K562 (cell line): ENCODE results near the gene ABHD16A. TPM values are rescaled to one million over a fixed set of nuclear protein-coding genes. Genes with fewer than 3 reads are reported as not detected.

Source experiments
- DMBX1 ChIP-seq: fragments of 250-450 bp; sonication (Bioruptor Pico); IDR thresholded peaks from 2 replicates; pipeline ENCODE4 v1.8.0; 2022; ENCODE audit warnings: inconsistent platforms, mild to moderate bottlenecking, moderate library complexity, borderline replicate concordance
- EP300 ChIP-seq: IDR thresholded peaks from 2 replicates; pipeline ENCODE4 v1.6.1; 2012; ENCODE audit warnings: low read length, improper control_type of control experiment
- FOXM1 ChIP-seq, 2 experiments: fragments of 450-650 bp in 1 of 2; sonication (generic) in 1 of 2; formaldehyde crosslinking in 1 of 2; IDR thresholded peaks; 2 replicates each; pipeline versions ENCODE4 v1.6.1 to v1.9.0; 2017 to 2022; ENCODE audit warnings: low read depth in 2 of 2, mild to moderate bottlenecking in 2 of 2, missing genetic modification reagents in 1 of 2, moderate library complexity in 1 of 2
- HBP1 ChIP-seq: fragments of 450-650 bp; formaldehyde crosslinking; IDR thresholded peaks from 2 replicates; pipeline ENCODE4 v1.4.0; 2022; ENCODE audit warnings: missing genetic modification characterization
- HMBOX1 ChIP-seq: sonication (generic); IDR thresholded peaks from 2 replicates; pipeline ENCODE4 v1.6.1; 2016
- ILF3 ChIP-seq: fragments of 450-650 bp; IDR thresholded peaks from 2 replicates; pipeline ENCODE4 v1.6.1; 2018; ENCODE audit warnings: antibody characterized with exemption, mild to moderate bottlenecking, moderate library complexity, borderline replicate concordance
- L3MBTL2 ChIP-seq: fragments of 450-650 bp; IDR thresholded peaks from 2 replicates; pipeline ENCODE4 v1.6.1; 2016; ENCODE audit warnings: mild to moderate bottlenecking, moderate library complexity
- LEF1 ChIP-seq: fragments of 450-650 bp; IDR thresholded peaks from 2 replicates; pipeline ENCODE4 v1.6.1; 2016; ENCODE audit warnings: mild to moderate bottlenecking
- MCM5 ChIP-seq: fragments of 450-650 bp; IDR thresholded peaks from 2 replicates; pipeline ENCODE4 v1.6.1; 2016; ENCODE audit warnings: low read depth
- MNT ChIP-seq, 2 experiments: fragments of 450-650 bp; conservative IDR thresholded peaks; 2 replicates each; pipeline ENCODE4 v1.6.1; 2017; ENCODE audit warnings: mild to moderate bottlenecking in 2 of 2, moderate library complexity in 2 of 2
- MTA3 ChIP-seq: fragments of 450-650 bp; formaldehyde crosslinking; IDR thresholded peaks from 2 replicates; pipeline ENCODE4 v1.6.1; 2017; ENCODE audit warnings: mild to moderate bottlenecking, borderline replicate concordance
- POLR2H ChIP-seq: IDR thresholded peaks from 2 replicates; pipeline ENCODE4 v1.6.1; 2016; ENCODE audit warnings: missing genetic modification characterization, low read depth, mild to moderate bottlenecking, control low read depth, missing compliant biosample characterization, moderate library complexity
- RNF2 ChIP-seq: sonication (generic); IDR thresholded peaks from 2 replicates; pipeline ENCODE4 v1.6.1; 2016
- SIN3A ChIP-seq, 2 experiments: fragments of 150-350 bp in 1 of 2; IDR thresholded peaks; 2 replicates each; pipeline ENCODE4 v1.6.1; 2011 to 2016; ENCODE audit warnings: borderline replicate concordance in 2 of 2, low read depth in 2 of 2, low read length in 2 of 2, mild to moderate bottlenecking in 2 of 2, moderate library complexity in 2 of 2; ENCODE audit not compliant: control insufficient read depth in 1 of 2
- SRF ChIP-seq, 2 experiments: fragments of 250-450, 450-650 bp in 1 of 2; sonication (Bioruptor Pico) in 1 of 2; sonication (generic) in 1 of 2; formaldehyde crosslinking; IDR thresholded peaks; 2 replicates each; pipeline versions ENCODE4 v1.5.0 to v1.5.1; 2020 to 2022; ENCODE audit warnings: mild to moderate bottlenecking in 1 of 2, missing genetic modification reagents in 1 of 2
- UBTF ChIP-seq, 2 experiments: IDR thresholded peaks; 2 replicates each; pipeline ENCODE4 v1.6.1; 2012; ENCODE audit warnings: improper control_type of control experiment in 2 of 2, low read depth in 2 of 2, low read length in 2 of 2, borderline replicate concordance in 1 of 2
- ZKSCAN1 ChIP-seq: fragments of 150-350 bp; IDR thresholded peaks from 2 replicates; pipeline ENCODE4 v1.6.1; 2016; ENCODE audit warnings: low read depth, low read length
- ZNF639 ChIP-seq, 2 experiments: fragments of 200-800 bp in 1 of 2; sonication (Bioruptor generic) in 1 of 2; sonication (generic) in 1 of 2; formaldehyde crosslinking in 1 of 2; IDR thresholded peaks in 1 of 2; conservative IDR thresholded peaks in 1 of 2; 2 replicates each; pipeline versions ENCODE4 v1.5.0 to v1.6.1; 2016 to 2020; ENCODE audit warnings: missing compliant biosample characterization in 1 of 2, missing genetic modification characterization in 1 of 2, missing genetic modification reagents in 1 of 2
- polyA plus RNA-seq, 8 experiments: library from polyadenylated mRNA; depleted of rRNA in 4 of 8; stranded (reverse) in 5 of 8; unstranded in 3 of 8; fragments of >200 nt; fragmentation: Nextera tagmentation in 2 of 8; fragmentation: Illumina TruSeq in 1 of 8; extraction: Ambion mirVana in 2 of 8; extraction: Trizol in 1 of 8; gene quantifications; 2 replicates each; pipeline versions ENCODE4 v1.2.1 to v1.2.3, GENCODE V29; 2011 to 2014; ENCODE audit warnings: inconsistent platforms in 1 of 8, missing spikeins in 1 of 8
- total RNA-seq, 7 experiments: library from RNA; depleted of rRNA in 6 of 7; stranded (reverse); fragments of >200 nt in 6 of 7; fragmentation: Illumina TruSeq in 2 of 7; extraction: Trizol in 2 of 7; gene quantifications; 2 replicates each; pipeline versions ENCODE4 v1.2.1 to v1.2.3, GENCODE V29; 2011 to 2021; ENCODE audit warnings: low replicate concordance in 1 of 7

The ABHD16A gene
- total and polyA plus RNA-seq, 9 of the 15 experiments (the other 6 are each of a cell fraction or from before 2014, with no cell fraction given): 25.8 to 120 (median 81.6) TPM

- TF ChIP-seq SIN3A (IDR thresholded peaks at IDR 0.05; ENCODE audit: borderline replicate concordance in 2 of 2, control insufficient read depth in 1 of 2, low read depth in 2 of 2, low read length in 2 of 2): no peak
- TF ChIP-seq MTA3: peak; percentile 56; the same call in 1 of the 2 replicates
- TF ChIP-seq L3MBTL2: no peak
- no peak for TF ChIP-seq UBTF (IDR thresholded peaks at IDR 0.05; ENCODE audit: borderline replicate concordance in 1 of 2, low read depth in 2 of 2, low read length in 2 of 2)
- TF ChIP-seq MCM5: no peak
- peak in 1 of 2 experiments; percentile 51; a peak in 1 of 4 replicates for TF ChIP-seq MNT (conservative IDR thresholded peaks at IDR 0.05)
- TF ChIP-seq HMBOX1: peak; percentile 79
- TF ChIP-seq EP300: peak; percentile 14; the same call in 1 of the 2 replicates
- TF ChIP-seq DMBX1: 0 out of 2 replicates have a peak, but pooled peaks have one; percentile 41
- TF ChIP-seq HBP1 (CRISPR knock-in tag): no peak
- no peak for TF ChIP-seq ILF3
- 0 out of 2 replicates have a peak, but pooled peaks have one; percentile 22 for TF ChIP-seq FOXM1 (IDR thresholded peaks at IDR 0.05; ENCODE audit: low read depth)
- no peak for TF ChIP-seq FOXM1 (CRISPR knock-in tag; IDR thresholded peaks at IDR 0.05; ENCODE audit: low read depth)
- TF ChIP-seq ZKSCAN1: peak; percentile 93
- TF ChIP-seq POLR2H (tag): 0 out of 2 replicates have a peak, but pooled peaks have one; percentile 48
- TF ChIP-seq RNF2: no peak
- TF ChIP-seq SRF (CRISPR knock-in tag; IDR thresholded peaks at IDR 0.05): 0 out of 4 replicates have a peak, but pooled peaks of 1 of the 2 experiments have one; percentile 16
- TF ChIP-seq ZNF639 (CRISPR knock-in tag; conservative IDR thresholded peaks at IDR 0.05 in 1 of 2, IDR thresholded peaks at IDR 0.05 in 1 of 2): no peak
- TF ChIP-seq LEF1: no peak
Measured at GRCh38 chr6:31750411-31751022, 47.4 kb upstream of the ABHD16A start (continued).
